Memory B cell (primary cell): ENCODE results near the gene SHISA6.

Experiments
- ATAC-seq: fragments of 150-1000 bp; cut with Tn5 transposase; 2 replicates; pipeline ENCODE4 v1.10.0; 2021; ENCODE audit warnings: low read depth, mild to moderate bottlenecking, moderate library complexity
- DNase-seq, 2 donors: peaks; one replicate each; pipeline ENCODE4 v3.0.0; 2022; ENCODE audit warnings: low spot score in 2 of 2
- H3K27ac Mint-ChIP-seq: one replicate; pipeline ENCODE4 v1.8.0; 2022; ENCODE audit warnings: mild to moderate bottlenecking, moderate library complexity, mixed read lengths
- H3K27me3 Mint-ChIP-seq: one replicate; pipeline ENCODE4 v1.8.0; 2022; ENCODE audit warnings: mixed read lengths
- H3K36me3 Mint-ChIP-seq: one replicate; pipeline ENCODE4 v1.8.0; 2022; ENCODE audit warnings: mild to moderate bottlenecking, mixed read lengths
- H3K4me1 Mint-ChIP-seq: one replicate; pipeline ENCODE4 v1.8.0; 2022; ENCODE audit warnings: mixed read lengths
- H3K4me3 Mint-ChIP-seq: one replicate; pipeline ENCODE4 v1.8.0; 2022; ENCODE audit warnings: mild to moderate bottlenecking, moderate library complexity, mixed read lengths
- H3K9me3 Mint-ChIP-seq: one replicate; pipeline ENCODE4 v1.8.0; 2022; ENCODE audit warnings: mixed read lengths

The SHISA6 gene

DNA sequence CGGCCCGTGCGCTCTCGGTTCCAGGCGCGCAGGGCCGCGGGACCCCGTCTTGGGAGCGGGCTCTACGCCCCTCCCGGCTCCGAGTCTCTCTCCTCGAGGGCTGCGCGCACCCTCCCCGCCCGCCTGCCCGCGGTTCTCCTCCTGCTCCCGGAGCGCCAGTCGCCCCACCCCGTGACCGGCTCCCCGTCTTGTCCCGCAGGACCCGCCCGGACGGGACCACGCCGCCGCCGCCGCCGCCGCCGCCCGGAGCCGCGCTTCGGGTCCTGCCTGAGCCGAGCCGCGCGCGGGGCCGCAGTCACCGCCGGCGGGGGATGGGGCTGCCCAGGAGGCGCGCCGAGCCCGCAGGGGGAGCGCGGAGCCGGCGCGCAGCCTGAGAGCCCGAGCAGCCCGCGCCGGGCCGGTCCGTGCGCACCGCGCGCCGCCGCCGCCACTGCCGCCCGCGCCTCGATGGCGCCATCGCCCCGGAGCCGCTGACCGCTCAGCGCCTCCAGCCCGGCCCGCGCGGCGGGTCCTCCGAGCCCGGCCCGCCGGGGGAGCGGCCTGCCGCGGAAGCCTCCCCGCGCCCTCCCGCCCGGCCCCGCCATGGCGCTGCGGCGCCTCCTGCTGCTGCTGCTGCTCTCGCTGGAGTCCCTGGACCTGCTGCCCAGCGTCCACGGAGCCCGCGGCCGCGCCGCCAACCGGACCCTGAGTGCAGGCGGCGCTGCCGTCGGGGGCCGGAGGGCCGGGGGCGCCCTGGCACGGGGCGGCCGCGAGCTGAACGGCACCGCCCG lies at the start of gene SHISA6:
SHISA6 (plus strand) TSS at position 373 of the 770 bp plus-strand sequence.
- no peak within 1 kb of the TSS for H3K27ac Mint-ChIP-seq
- H3K9me3 Mint-ChIP-seq, result peaks cover 1% of the 10 kb centered on the region
- no peak within 1 kb of the TSS for H3K4me3 Mint-ChIP-seq

DNA sequence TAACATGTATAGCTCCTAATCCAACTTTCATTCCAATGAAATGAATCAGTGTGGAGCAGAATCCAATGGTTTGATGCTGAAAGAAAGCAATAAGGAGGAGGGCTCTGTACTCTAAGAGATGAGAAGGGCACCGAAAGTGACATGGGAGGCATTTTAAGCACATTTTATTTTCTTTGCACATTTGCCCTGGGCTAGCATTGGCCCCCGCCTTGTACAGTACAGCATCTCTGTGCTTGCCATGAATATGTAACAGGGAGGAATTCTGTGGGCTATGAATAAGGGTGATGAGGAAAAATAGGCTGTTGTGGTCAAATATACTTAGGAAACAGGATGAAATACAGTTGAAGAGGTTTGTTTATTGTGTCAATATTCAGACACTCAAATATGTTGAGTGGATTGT lies 45.2 kb upstream of the SHISA6 start:
- no peak for DNase-seq
- no peak for ATAC-seq
- H3K36me3 Mint-ChIP-seq, result no peaks in the 10 kb centered on the region
- no peak overlapping the region for H3K4me3 Mint-ChIP-seq
- no peak overlapping the region for H3K27ac Mint-ChIP-seq
- H3K9me3 Mint-ChIP-seq, result peaks cover 10% of the 10 kb centered on the region
- H3K4me1 Mint-ChIP-seq, result no peaks in the 10 kb centered on the region
- no peaks in the 10 kb centered on the region for H3K27me3 Mint-ChIP-seq

More for the DNA sequence above, at the start of gene SHISA6:
- H3K27me3 Mint-ChIP-seq, result no peaks in the 10 kb centered on the region
- H3K36me3 Mint-ChIP-seq, result no peaks in the 10 kb centered on the region
- no peaks in the 10 kb centered on the region for H3K4me1 Mint-ChIP-seq
- DNase-seq (no peak), ATAC-seq (no peak)

DNA sequence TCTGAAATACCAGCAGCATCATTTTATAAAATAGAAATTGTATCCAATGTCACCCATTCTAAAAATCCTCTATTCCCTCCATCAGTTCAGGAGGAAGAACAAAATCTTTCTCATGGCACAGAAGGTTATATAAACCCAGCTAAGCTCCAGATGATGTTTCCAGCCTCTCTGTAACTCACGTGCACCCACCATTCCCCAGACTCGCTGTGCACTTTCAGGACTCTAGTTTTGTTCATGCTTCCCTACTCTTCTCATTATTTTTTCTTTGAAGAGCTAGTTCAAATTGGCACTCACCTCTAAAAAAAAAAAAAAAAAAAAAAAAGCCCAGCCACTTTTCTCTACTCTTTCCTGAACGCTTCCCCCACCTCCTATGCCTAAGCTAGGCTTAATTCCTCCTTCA lies 36.0 kb upstream of the SHISA6 start:
- DNase-seq, result no peak
- Mint-ChIP-seq H3K27ac (no peak overlapping the region), H3K9me3 (peaks cover 8% of the 10 kb centered on the region), H3K4me1 (peaks cover 2% of the 10 kb centered on the region), H3K27me3 (peaks cover 2% of the 10 kb centered on the region), H3K36me3 (no peaks in the 10 kb centered on the region), H3K4me3 (no peak overlapping the region)
- no peak for ATAC-seq

DNA sequence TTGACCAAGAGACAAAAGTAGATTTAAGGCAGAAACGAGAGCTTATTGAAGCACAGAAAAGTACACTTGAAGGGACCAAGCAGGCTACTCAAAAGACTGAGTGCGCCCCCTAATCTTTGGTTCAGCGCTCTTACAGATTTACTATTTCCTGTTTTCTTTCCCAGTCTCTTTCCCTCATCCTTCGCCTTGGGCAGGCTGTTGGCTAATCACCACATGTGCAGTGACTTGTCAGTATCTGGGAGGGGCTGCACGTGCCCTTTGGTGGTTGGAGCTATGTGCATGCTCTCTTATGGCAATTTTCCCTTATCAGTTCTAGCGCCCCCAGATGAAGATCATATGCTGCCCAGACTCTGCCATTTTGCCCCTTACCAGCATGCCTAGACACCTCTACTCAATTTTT lies 35.4 kb upstream of the SHISA6 start:
- no peaks in the 10 kb centered on the region for H3K36me3 Mint-ChIP-seq
- peaks cover 9% of the 10 kb centered on the region for H3K9me3 Mint-ChIP-seq
- H3K27ac Mint-ChIP-seq, result no peak overlapping the region
- no peak overlapping the region for H3K4me3 Mint-ChIP-seq
- DNase-seq (no peak), ATAC-seq (no peak)
- H3K27me3 Mint-ChIP-seq, result peaks cover 2% of the 10 kb centered on the region
- H3K4me1 Mint-ChIP-seq, result peaks cover 2% of the 10 kb centered on the region

DNA sequence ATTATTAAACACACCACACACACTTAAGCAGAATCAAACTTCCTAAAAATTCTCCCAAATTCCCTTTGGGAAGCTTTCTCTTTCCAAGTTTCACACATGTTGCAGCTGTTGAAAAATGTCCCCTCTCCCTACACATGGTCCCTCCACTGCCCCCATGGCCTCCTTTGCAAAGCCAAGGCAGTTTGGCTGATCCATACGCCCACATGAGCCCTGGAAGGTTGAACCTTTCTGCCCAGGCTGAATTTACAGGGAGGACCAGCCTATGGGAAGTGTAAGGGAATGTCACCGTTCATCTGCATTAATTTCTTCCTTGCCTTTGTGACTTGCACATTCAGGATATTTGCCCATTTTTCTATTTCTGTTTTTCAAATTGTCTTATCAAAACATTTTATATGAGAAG lies 31.1 kb upstream of the SHISA6 start:
- ATAC-seq (no peak), DNase-seq (no peak)
- peaks cover 2% of the 10 kb centered on the region for H3K4me1 Mint-ChIP-seq

DNA sequence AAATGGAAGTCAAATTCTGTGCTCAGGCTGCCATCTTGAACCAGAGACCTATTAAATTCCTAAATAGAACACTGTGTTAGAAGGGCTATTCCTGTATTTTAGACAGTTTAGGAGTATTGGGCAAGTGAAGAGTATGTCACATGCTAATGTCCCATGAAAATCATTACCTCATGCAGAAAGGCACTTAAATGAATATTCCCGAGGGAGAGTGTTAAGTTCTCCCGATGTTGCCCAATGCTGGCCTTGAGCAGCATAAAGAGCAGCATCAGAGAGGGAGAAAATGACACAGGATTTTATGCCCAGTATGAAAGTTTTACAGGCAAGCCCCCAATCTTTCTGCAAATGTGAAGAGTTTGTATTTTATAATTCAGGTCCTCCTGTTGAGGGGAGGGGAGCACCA lies 28.2 kb upstream of the SHISA6 start:
- H3K27ac Mint-ChIP-seq, result no peak overlapping the region
- DNase-seq (no peak), ATAC-seq (no peak)
- H3K4me3 Mint-ChIP-seq, result no peak overlapping the region
- H3K9me3 Mint-ChIP-seq, result peaks cover 13% of the 10 kb centered on the region
- no peaks in the 10 kb centered on the region for H3K4me1 Mint-ChIP-seq
- no peaks in the 10 kb centered on the region for H3K27me3 Mint-ChIP-seq
- no peaks in the 10 kb centered on the region for H3K36me3 Mint-ChIP-seq

More for the DNA sequence above, 31.1 kb upstream of the SHISA6 start:
- H3K36me3 Mint-ChIP-seq, result no peaks in the 10 kb centered on the region
- H3K27me3 Mint-ChIP-seq, result peaks cover 2% of the 10 kb centered on the region
- H3K9me3 Mint-ChIP-seq, result peaks cover 14% of the 10 kb centered on the region
- H3K4me3 Mint-ChIP-seq, result no peak overlapping the region
- H3K27ac Mint-ChIP-seq, result no peak overlapping the region

DNA sequence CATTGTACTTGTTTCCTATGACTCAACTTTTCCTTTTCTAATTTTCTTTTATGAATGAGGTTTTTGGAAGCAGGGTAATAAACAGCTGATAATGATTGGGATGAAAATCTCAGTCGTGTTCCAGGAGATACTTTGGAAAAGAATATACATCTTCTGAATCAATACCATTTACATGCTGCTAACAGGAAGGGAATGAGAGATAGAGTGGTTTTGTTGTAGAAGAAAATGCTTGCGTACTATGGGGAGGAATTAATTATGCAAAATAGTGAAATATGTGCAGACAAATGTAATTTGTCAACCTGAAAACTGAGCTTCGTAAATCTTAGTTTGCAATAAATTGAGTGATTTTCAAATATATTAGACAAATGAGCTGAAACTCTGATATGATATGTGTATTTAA lies 24.0 kb upstream of the SHISA6 start:
- Mint-ChIP-seq H3K36me3 (no peaks in the 10 kb centered on the region), H3K27me3 (peaks cover 2% of the 10 kb centered on the region), H3K4me3 (no peak overlapping the region), H3K9me3 (peaks cover 5% of the 10 kb centered on the region), H3K27ac (no peak overlapping the region), H3K4me1 (no peaks in the 10 kb centered on the region)
- DNase-seq, result no peak
- ATAC-seq, result no peak

DNA sequence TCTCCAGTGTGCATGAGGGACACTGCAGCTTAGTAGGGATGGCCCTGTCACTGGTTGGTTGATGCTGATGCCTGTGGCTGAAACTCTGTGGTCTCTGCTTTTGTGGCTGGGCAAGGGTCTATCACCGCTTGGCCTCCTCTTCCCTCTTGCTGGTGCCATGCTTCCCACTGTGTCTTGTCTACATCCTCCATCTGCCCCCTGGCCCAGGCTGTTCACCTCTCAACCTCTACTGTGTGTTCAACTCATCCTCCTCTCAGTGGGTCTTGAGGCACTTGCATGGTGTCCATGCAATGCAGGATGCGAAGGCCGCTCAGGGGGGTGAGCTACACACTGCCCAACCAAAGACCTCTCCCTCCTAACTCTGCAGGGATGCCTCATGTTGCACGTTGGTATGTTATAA lies 19.8 kb upstream of the SHISA6 start:
- peaks cover 2% of the 10 kb centered on the region for H3K27me3 Mint-ChIP-seq
- H3K9me3 Mint-ChIP-seq, result peaks cover 2% of the 10 kb centered on the region
- H3K4me1 Mint-ChIP-seq, result no peaks in the 10 kb centered on the region
- ATAC-seq (no peak), DNase-seq (no peak)
- no peak overlapping the region for H3K4me3 Mint-ChIP-seq
- H3K27ac Mint-ChIP-seq, result no peak overlapping the region
- no peaks in the 10 kb centered on the region for H3K36me3 Mint-ChIP-seq

DNA sequence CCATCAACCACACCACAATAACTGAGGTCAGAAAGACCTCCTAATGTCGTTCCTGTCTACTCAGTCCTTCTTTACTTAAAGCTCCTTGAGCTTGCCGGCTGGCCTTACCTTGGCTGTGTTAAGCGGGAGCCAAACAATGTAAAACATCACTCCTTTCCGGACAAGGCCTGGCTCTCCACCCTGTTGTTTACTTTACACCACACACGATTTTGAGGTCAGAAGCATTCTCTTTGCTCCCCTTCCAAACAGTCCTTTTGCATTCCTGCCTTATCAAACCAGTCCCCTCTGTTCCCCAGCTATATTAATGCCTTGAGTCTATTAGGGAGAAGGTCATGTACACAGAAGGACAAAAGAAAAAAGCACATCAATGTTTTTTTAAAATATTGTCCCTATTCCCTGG lies 19.3 kb upstream of the SHISA6 start:
- no peak overlapping the region for H3K27ac Mint-ChIP-seq
- ATAC-seq (no peak), DNase-seq (no peak)
- peaks cover 2% of the 10 kb centered on the region for H3K27me3 Mint-ChIP-seq
- no peaks in the 10 kb centered on the region for H3K36me3 Mint-ChIP-seq
- no peaks in the 10 kb centered on the region for H3K4me1 Mint-ChIP-seq
- peaks cover 2% of the 10 kb centered on the region for H3K9me3 Mint-ChIP-seq
- no peak overlapping the region for H3K4me3 Mint-ChIP-seq

DNA sequence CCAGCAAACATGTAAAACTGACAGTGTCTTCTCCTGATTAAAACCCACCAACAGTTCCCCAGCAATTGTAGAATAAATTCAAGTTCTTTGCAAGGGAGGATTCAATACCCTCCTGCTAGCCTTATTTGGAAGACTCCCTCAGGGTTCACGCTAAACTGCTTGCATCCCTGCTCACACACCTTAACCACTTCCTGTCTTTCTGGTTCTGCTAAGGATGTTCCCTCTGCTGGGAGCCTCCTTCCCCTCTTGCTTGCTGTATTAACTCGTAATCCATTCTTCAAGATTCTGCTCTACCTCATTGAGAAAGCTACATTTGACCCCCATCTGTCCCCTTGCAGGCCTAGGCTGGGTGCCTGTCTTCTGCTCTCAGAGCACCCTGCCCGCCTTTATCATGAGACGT lies 2.3 kb upstream of the SHISA6 start:
- ATAC-seq (no peak), DNase-seq (no peak)
- H3K4me1 Mint-ChIP-seq, result no peaks in the 10 kb centered on the region
- H3K4me3 Mint-ChIP-seq, result no peak overlapping the region
- H3K27me3 Mint-ChIP-seq, result peaks cover 1% of the 10 kb centered on the region
- H3K9me3 Mint-ChIP-seq, result peaks cover 4% of the 10 kb centered on the region
- H3K27ac Mint-ChIP-seq, result no peak overlapping the region
- no peaks in the 10 kb centered on the region for H3K36me3 Mint-ChIP-seq

DNA sequence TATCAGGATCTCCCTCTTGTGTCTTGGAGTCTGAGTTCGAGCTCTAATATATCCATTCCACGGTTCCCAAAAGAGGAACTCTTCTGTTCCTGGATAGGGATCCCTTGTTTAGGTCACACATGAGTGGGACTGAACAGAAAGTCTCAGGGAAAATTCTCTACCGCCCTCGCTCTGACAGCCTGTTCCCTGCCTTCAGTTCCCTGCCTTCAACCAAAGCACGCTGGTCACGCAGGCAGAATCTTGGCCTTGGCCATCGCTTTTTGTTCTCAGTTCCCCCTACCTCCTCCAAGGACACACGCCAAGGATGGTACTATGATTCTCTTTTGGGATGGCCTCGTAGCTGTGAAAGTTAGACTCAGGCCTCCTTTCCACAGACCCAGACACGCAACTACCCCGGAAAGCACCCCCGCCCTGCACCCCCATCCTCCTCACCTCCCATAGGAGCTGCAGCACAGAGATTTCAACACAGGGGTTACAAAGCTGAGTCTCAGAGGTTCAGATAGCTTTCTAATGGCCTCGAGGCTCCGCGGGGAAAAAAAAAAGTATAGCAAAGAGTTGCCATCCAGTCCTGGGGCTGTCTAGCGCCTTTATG lies 1.5 kb upstream of the SHISA6 start:
- ATAC-seq (no peak), DNase-seq (no peak)
- no peak overlapping the region for H3K4me3 Mint-ChIP-seq
- peaks cover 2% of the 10 kb centered on the region for H3K9me3 Mint-ChIP-seq
- no peak overlapping the region for H3K27ac Mint-ChIP-seq
- no peaks in the 10 kb centered on the region for H3K36me3 Mint-ChIP-seq
- H3K27me3 Mint-ChIP-seq, result peaks cover 1% of the 10 kb centered on the region
- H3K4me1 Mint-ChIP-seq, result no peaks in the 10 kb centered on the region

DNA sequence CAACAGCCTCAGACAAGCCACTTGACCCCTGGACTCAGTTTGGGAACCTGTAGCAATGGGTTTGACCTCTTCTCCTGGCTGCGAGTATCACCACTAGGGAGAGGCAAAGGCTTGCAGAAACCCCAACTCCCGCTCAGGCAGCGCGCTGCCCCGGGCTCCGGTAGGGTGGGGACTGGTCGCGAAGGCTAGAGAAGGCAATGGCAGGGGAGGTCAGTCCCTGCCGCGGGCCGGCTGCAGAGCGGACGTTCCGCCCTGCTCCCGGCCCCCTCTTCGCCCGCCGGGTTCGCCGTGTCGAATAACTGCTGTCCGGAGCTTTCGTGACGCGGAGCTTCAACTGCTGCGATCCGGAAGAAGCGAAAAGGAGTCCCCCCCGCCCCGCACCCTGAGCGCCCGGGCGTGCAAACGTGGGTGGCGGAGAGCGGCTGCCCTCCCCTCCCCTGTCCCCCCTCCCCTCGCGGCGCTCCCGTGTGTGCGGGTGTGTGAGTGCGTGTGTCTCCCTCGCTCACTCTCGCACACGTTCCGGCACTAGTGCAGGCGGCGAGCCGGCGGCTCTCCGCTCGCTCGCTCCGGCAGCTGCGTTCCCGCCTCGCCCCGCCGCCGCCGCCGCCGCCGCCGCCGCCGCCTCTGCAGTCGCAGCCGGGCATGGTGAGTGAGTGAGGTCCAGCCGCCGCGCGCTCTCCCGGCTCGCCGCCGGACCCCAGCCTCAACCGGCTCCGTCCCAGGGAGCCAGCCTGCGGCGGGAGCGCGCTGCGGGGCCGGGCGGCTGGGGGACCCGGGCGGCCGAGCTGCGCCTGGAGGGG lies 772 bp upstream of the SHISA6 start:
- DNase-seq (no peak), ATAC-seq (no peak)
- no peak overlapping the region for H3K4me3 Mint-ChIP-seq
- H3K27ac Mint-ChIP-seq, result no peak overlapping the region
- H3K36me3 Mint-ChIP-seq, result no peaks in the 10 kb centered on the region
- H3K27me3 Mint-ChIP-seq, result peaks cover under 1% of the 10 kb centered on the region
- H3K9me3 Mint-ChIP-seq, result peaks cover 1% of the 10 kb centered on the region
- no peaks in the 10 kb centered on the region for H3K4me1 Mint-ChIP-seq

DNA sequence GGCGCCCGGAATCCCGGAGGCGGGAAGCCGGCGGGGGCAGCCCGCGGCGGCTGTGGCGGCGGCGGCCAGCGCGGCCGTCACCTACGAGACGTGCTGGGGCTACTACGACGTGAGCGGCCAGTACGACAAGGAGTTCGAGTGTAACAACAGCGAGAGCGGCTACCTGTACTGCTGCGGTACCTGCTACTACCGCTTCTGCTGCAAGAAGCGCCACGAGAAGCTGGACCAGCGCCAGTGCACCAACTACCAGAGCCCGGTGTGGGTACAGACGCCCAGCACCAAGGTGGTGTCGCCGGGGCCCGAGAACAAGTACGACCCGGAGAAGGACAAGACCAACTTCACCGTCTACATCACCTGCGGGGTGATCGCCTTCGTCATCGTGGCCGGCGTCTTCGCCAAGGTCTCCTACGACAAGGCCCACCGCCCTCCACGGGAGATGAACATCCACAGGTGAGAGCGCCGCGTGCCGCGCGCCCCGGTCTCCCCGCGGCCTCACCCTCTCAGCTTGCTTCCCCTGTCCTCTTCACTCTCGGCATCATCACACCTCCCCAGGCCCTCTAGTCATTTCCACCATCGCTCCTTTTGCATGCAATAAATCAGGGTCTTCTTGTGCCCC lies 706 bp downstream of the SHISA6 start:
- DNase-seq (no peak), ATAC-seq (no peak)
- Mint-ChIP-seq H3K4me3 (no peak overlapping the region), H3K4me1 (no peaks in the 10 kb centered on the region), H3K27me3 (peaks cover 2% of the 10 kb centered on the region), H3K27ac (no peak overlapping the region), H3K36me3 (no peaks in the 10 kb centered on the region), H3K9me3 (peaks cover 1% of the 10 kb centered on the region)

DNA sequence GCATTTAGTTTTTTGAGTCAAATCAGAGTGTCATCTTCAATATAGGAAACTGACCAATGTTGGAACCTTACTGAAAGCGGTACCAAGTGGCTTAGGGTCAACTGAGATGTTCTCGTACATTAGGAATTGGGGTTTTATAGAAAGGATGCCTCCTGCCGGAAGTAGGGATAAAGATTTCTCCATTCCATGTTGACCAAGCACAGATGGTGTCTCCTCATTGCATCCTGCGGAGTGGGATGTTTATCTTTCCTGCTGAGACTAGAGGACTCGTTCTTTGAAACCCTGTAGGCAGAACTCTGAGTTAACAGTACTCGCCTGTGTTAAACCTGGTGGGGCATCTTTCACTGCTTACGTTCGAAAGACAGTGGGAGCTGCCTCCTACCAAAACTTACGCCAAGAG lies 1.4 kb downstream of the SHISA6 start:
- Mint-ChIP-seq H3K4me1 (no peaks in the 10 kb centered on the region), H3K36me3 (no peaks in the 10 kb centered on the region), H3K4me3 (no peak overlapping the region), H3K27me3 (peaks cover 2% of the 10 kb centered on the region), H3K9me3 (peaks cover 1% of the 10 kb centered on the region), H3K27ac (no peak overlapping the region)
- ATAC-seq (no peak), DNase-seq (no peak)
